B cell (primary cell): Measurements from ENCODE around the gene SEZ6L2.

Experiments used
- EZH2 ChIP-seq: IDR thresholded peaks from 2 replicates; pipeline ENCODE4 v1.6.1; 2012; ENCODE audit warnings: borderline replicate concordance, low read depth, mild to moderate bottlenecking, moderate library complexity, low read length; ENCODE audit not compliant: insufficient read depth, poor library complexity, severe bottlenecking
- TF ChIP-seq, protein P1 (sequence below): fragments of 200-600 bp; IDR thresholded peaks from one replicate; pipeline ENCODE4 v1.8.0; 2022; ENCODE audit warnings: antibody characterized with exemption, mild to moderate bottlenecking

DNA sequence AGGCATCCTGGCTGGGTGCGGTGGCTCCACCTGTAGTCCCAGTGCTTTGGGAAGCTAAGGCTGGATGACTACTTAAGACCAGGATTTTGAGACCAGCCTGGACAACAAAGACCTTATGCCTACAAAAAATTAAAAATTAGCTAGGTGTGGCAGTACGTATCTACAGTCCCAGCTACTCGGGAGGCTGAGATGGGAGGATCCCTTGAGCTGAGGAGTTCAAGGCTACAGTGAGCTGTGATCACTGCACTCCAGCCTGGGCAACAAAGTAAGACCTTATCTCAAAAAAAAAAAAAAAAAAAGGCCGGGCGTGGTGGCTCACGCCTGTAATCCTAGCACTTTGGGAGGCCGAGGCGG, 73.0 kb downstream of the SEZ6L2 start:
- TF ChIP-seq, protein P1, sequence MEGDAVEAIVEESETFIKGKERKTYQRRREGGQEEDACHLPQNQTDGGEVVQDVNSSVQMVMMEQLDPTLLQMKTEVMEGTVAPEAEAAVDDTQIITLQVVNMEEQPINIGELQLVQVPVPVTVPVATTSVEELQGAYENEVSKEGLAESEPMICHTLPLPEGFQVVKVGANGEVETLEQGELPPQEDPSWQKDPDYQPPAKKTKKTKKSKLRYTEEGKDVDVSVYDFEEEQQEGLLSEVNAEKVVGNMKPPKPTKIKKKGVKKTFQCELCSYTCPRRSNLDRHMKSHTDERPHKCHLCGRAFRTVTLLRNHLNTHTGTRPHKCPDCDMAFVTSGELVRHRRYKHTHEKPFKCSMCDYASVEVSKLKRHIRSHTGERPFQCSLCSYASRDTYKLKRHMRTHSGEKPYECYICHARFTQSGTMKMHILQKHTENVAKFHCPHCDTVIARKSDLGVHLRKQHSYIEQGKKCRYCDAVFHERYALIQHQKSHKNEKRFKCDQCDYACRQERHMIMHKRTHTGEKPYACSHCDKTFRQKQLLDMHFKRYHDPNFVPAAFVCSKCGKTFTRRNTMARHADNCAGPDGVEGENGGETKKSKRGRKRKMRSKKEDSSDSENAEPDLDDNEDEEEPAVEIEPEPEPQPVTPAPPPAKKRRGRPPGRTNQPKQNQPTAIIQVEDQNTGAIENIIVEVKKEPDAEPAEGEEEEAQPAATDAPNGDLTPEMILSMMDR, result no peak
- TF ChIP-seq EZH2, result no peak
